Left ventricle myocardium inferior (tissue), 1 donor: ENCODE measurements around the gene AK2. TPM values are rescaled to one million over a fixed set of nuclear protein-coding genes. Genes with fewer than 3 reads are reported as not detected.
A peak's percentile ranks its signal among the peaks of the same experiment; 100 is the strongest.

Experiments
- DNase-seq: peaks from one replicate; pipeline ENCODE4 v3.0.0-alpha.2; 2020
- H3K27ac ChIP-seq: fragments of 200-600 bp; replicated peaks from 2 replicates; pipeline ENCODE4 v1.8.0; 2021
- H3K27me3 ChIP-seq: fragments of 200-600 bp; 2 replicates; pipeline ENCODE4 v1.8.0; 2021; ENCODE audit warnings: low read depth
- H3K36me3 ChIP-seq: fragments of 200-600 bp; 2 replicates; pipeline ENCODE4 v1.8.0; 2021
- H3K4me1 ChIP-seq: fragments of 200-600 bp; 2 replicates; pipeline ENCODE4 v1.8.0; 2021
- H3K4me3 ChIP-seq: fragments of 200-600 bp; 2 replicates; pipeline ENCODE4 v1.8.0; 2021; ENCODE audit warnings: mild to moderate bottlenecking, moderate library complexity
- H3K9me3 ChIP-seq: fragments of 200-600 bp; replicated peaks from 2 replicates; pipeline ENCODE4 v1.8.0; 2021
- CTCF ChIP-seq: fragments of 200-600 bp; IDR thresholded peaks from 2 replicates; pipeline ENCODE4 v1.8.0; 2021; ENCODE audit warnings: antibody characterized with exemption, mild to moderate bottlenecking, borderline replicate concordance
- intact Hi-C: fragments of 100-400 bp; cut with micrococcal nuclease; formaldehyde crosslinking; loops from one replicate; pipeline ENCODE4 v1.11.0; 2022
- total RNA-seq: library from RNA; stranded (reverse); fragmentation: NEBNext Ultra II Directional; extraction: Animal tissue kit (Norgen Biotek cat#: 25700); gene quantifications from one replicate; pipeline ENCODE4 v1.2.1, GENCODE V29; 2021
- donor health status: DM: no; HTN: yes; CAD: no; lungs with severe emphysema.

The AK2 gene
- total RNA-seq, 1 donor from 2014 or later: 121 TPM

- intact Hi-C loops: no loop called here
- H3K27ac ChIP-seq: no peak overlapping the region
- peaks cover 76% of the 10 kb centered on the region for H3K36me3 ChIP-seq
- no peak overlapping the region for H3K4me3 ChIP-seq
- H3K9me3 ChIP-seq: no peaks in the 10 kb centered on the region
- no peak for DNase-seq
- H3K27me3 ChIP-seq: no peaks in the 10 kb centered on the region
- TF ChIP-seq CTCF: no peak
- peaks cover 13% of the 10 kb centered on the region for H3K4me1 ChIP-seq
Measured at GRCh38 chr1:33018112-33018511, 18.6 kb downstream of the AK2 start.

- no peak overlapping the region for H3K4me3 ChIP-seq
- DNase-seq: no peak
- no peaks in the 10 kb centered on the region for H3K27me3 ChIP-seq
- intact Hi-C loops: no loop called here
- no peaks in the 10 kb centered on the region for H3K9me3 ChIP-seq
- no peak for TF ChIP-seq CTCF
- H3K27ac ChIP-seq: no peak overlapping the region
- H3K36me3 ChIP-seq: peaks cover 76% of the 10 kb centered on the region
- H3K4me1 ChIP-seq: peaks cover 11% of the 10 kb centered on the region
Measured at GRCh38 chr1:33017175-33017574, 19.5 kb downstream of the AK2 start.

- Histone ChIP-seq H3K27ac (no peak overlapping the region), H3K36me3 (peaks cover 56% of the 10 kb centered on the region), H3K4me1 (peaks cover 27% of the 10 kb centered on the region), H3K9me3 (no peaks in the 10 kb centered on the region), H3K4me3 (no peak overlapping the region), H3K27me3 (no peaks in the 10 kb centered on the region)
- intact Hi-C loops: no loop called here
- no peak for DNase-seq
- TF ChIP-seq CTCF: no peak
Measured at GRCh38 chr1:33015216-33015615, 21.5 kb downstream of the AK2 start.

GRCh38 chr1:33014464-33015163 lies 22.1 kb downstream of the AK2 start:
- DNase-seq: no peak
- no peak for TF ChIP-seq CTCF
- H3K27ac ChIP-seq: peak overlapping the region; percentile 46
- peaks cover 50% of the 10 kb centered on the region for H3K36me3 ChIP-seq
- no peaks in the 10 kb centered on the region for H3K27me3 ChIP-seq
- no peaks in the 10 kb centered on the region for H3K9me3 ChIP-seq
- intact Hi-C loops: no loop called here
- H3K4me3 ChIP-seq: no peak overlapping the region
- H3K4me1 ChIP-seq: peaks cover 33% of the 10 kb centered on the region

- no peak for DNase-seq
- TF ChIP-seq CTCF: no peak
- Histone ChIP-seq H3K4me3 (no peak overlapping the region), H3K27me3 (no peaks in the 10 kb centered on the region), H3K9me3 (no peaks in the 10 kb centered on the region), H3K4me1 (peaks cover 41% of the 10 kb centered on the region), H3K36me3 (peaks cover 47% of the 10 kb centered on the region), H3K27ac (peak overlapping the region; percentile 46)
- intact Hi-C loops: no loop called here
Measured at GRCh38 chr1:33013791-33014190, 22.9 kb downstream of the AK2 start.
